ENCODE data around the gene MAGIX. TPM values are rescaled to one million over a fixed set of nuclear protein-coding genes. Genes with fewer than 3 reads are reported as not detected.

The MAGIX gene
- polyA plus RNA-seq, 3 donors: 1.1 to 2.0 (median 1.5) TPM

DNA sequence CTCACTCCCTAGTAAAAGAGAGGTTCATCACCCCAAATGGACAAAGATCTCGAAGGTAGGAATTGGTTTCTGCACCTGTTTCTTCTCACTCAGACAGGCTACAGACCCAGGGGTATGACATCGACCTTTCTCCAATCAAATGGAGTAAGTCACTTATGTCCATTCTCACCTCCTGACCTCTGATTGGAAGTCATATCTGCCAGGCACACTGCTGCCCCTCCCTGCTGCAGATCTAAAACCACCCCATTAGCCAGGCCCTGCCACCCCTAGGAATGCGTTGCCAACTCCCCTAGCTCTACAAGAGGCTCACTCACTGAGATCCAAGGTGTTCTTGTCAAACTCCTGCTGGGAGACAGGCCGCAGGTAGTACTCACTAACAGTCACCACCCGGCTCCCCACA is 45.8 kb upstream of the MAGIX start:
- DNase-seq: no peak
- peaks cover 0 to 3% (median 0%) of the 10 kb centered on the region in 7 donors for H3K9me3 Mint-ChIP-seq
- H3K27ac ChIP-seq (ENCODE audit: low read depth in 1 of 2, low read length in 2 of 2): no peak overlapping the region
- H3K79me2 ChIP-seq (ENCODE audit: insufficient read depth, low read length): no peaks in the 10 kb centered on the region
- H3K9ac ChIP-seq (ENCODE audit: insufficient read depth, low read length, poor library complexity, severe bottlenecking): no peak overlapping the region
- intact Hi-C loops (cut with micrococcal nuclease): no loop called here
- peaks cover 0 to 7% (median 0%) of the 10 kb centered on the region in 3 donors for H3K27me3 Mint-ChIP-seq (ENCODE audit: low read depth in 3 of 3)
- H3K4me1 Mint-ChIP-seq: peaks cover 1% of the 10 kb centered on the region
- H3K4me2 ChIP-seq (replicated peaks; ENCODE audit: extremely low read depth, low read length, poor library complexity, severe bottlenecking): no peak overlapping the region
- 100% methylated on average over 1 of the region's 5 CpGs for WGBS (ENCODE audit: insufficient coverage)
- peaks cover 58 to 73% of the 10 kb centered on the region in 2 donors for H3K36me3 Mint-ChIP-seq
- H4K20me1 ChIP-seq (ENCODE audit: insufficient read depth, low read length): no peaks in the 10 kb centered on the region
- no peaks in the 10 kb centered on the region for H3K4me1 ChIP-seq (ENCODE audit: control insufficient read depth in 1 of 2, insufficient read depth in 2 of 2, low read length in 2 of 2)
- H3K27ac Mint-ChIP-seq: peak overlapping the region in 1 of 7 donors; percentile 68
- no peak overlapping the region for H2AFZ ChIP-seq (ENCODE audit: insufficient read depth, low read depth, low read length, poor library complexity, severe bottlenecking)
- H3K27me3 ChIP-seq (ENCODE audit: control insufficient read depth in 2 of 2, insufficient read depth in 2 of 2, low read length in 2 of 2): no peaks in the 10 kb centered on the region
- H3K9me3 ChIP-seq (replicated peaks in 1 of 2; ENCODE audit: control insufficient read depth in 1 of 2, insufficient read depth in 1 of 2, low read length in 2 of 2): no peaks in the 10 kb centered on the region
- H3K4me3 Mint-ChIP-seq: no peak overlapping the region
- H3K36me3 ChIP-seq (replicated peaks in 1 of 2; ENCODE audit: control insufficient read depth in 1 of 2, insufficient read depth in 2 of 2, low read length in 2 of 2): peaks cover 63 to 78% of the 10 kb centered on the region in 2 donors
- TF ChIP-seq, protein P1, sequence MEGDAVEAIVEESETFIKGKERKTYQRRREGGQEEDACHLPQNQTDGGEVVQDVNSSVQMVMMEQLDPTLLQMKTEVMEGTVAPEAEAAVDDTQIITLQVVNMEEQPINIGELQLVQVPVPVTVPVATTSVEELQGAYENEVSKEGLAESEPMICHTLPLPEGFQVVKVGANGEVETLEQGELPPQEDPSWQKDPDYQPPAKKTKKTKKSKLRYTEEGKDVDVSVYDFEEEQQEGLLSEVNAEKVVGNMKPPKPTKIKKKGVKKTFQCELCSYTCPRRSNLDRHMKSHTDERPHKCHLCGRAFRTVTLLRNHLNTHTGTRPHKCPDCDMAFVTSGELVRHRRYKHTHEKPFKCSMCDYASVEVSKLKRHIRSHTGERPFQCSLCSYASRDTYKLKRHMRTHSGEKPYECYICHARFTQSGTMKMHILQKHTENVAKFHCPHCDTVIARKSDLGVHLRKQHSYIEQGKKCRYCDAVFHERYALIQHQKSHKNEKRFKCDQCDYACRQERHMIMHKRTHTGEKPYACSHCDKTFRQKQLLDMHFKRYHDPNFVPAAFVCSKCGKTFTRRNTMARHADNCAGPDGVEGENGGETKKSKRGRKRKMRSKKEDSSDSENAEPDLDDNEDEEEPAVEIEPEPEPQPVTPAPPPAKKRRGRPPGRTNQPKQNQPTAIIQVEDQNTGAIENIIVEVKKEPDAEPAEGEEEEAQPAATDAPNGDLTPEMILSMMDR (IDR thresholded peaks at IDR 0.05): no peak
- no peak overlapping the region for H3K4me3 ChIP-seq (replicated peaks in 1 of 3; ENCODE audit: low read depth in 2 of 3, low read length in 3 of 3)

DNA sequence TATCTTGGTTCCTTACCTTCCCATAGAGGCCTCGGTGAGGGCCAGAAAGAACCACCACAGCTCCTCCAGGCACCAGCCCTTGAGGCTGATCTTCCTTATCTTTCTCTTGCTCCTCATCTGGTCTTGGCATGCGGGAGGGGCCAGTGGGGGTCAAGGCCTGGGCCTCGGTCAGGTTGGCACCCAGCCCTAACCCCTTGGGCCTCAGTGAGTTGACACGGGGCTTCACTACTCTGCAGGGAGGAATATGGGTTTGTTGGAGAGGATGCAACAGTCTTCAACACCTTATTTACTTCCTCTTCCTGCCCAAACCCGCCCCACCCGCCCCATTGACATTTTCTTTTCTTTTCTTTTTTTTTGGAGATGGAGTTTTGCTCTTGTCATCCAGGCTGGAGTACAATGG is 45.0 kb upstream of the MAGIX start:
- H3K4me3 ChIP-seq (replicated peaks in 1 of 3; ENCODE audit: low read depth in 2 of 3, low read length in 3 of 3): no peak overlapping the region
- no peak overlapping the region for H3K4me2 ChIP-seq (replicated peaks; ENCODE audit: extremely low read depth, low read length, poor library complexity, severe bottlenecking)
- Mint-ChIP-seq H3K9me3 (peaks cover 0 to 5% (median 0%) of the 10 kb centered on the region in 7 donors), H3K4me3 (no peak overlapping the region), H3K27ac (peak overlapping the region in 1 of 7 donors; percentile 70), H3K27me3 (ENCODE audit: low read depth in 3 of 3) (peaks cover 0 to 10% (median 0%) of the 10 kb centered on the region in 3 donors), H3K4me1 (peaks cover 3% of the 10 kb centered on the region), H3K36me3 (peaks cover 56 to 72% of the 10 kb centered on the region in 2 donors)
- DNase-seq: no peak
- peaks cover 57 to 77% of the 10 kb centered on the region in 2 donors for H3K36me3 ChIP-seq (replicated peaks in 1 of 2; ENCODE audit: control insufficient read depth in 1 of 2, insufficient read depth in 2 of 2, low read length in 2 of 2)
- H3K27ac ChIP-seq (ENCODE audit: low read depth in 1 of 2, low read length in 2 of 2): no peak overlapping the region
- peaks cover 2 to 4% of the 10 kb centered on the region in 2 donors for H3K4me1 ChIP-seq (ENCODE audit: control insufficient read depth in 1 of 2, insufficient read depth in 2 of 2, low read length in 2 of 2)
- H4K20me1 ChIP-seq (ENCODE audit: insufficient read depth, low read length): no peaks in the 10 kb centered on the region
- H3K9me3 ChIP-seq (replicated peaks in 1 of 2; ENCODE audit: control insufficient read depth in 1 of 2, insufficient read depth in 1 of 2, low read length in 2 of 2): no peaks in the 10 kb centered on the region
- no peak overlapping the region for H2AFZ ChIP-seq (ENCODE audit: insufficient read depth, low read depth, low read length, poor library complexity, severe bottlenecking)
- peaks cover 4% of the 10 kb centered on the region for H3K79me2 ChIP-seq (ENCODE audit: insufficient read depth, low read length)
- intact Hi-C loops (cut with micrococcal nuclease): no loop called here
- no CpG with 5 or more reads among the region's 6 CpGs for WGBS (ENCODE audit: insufficient coverage)
- no peak overlapping the region for H3K9ac ChIP-seq (ENCODE audit: insufficient read depth, low read length, poor library complexity, severe bottlenecking)
- TF ChIP-seq, protein P1 (IDR thresholded peaks at IDR 0.05): no peak
- no peaks in the 10 kb centered on the region for H3K27me3 ChIP-seq (ENCODE audit: control insufficient read depth in 2 of 2, insufficient read depth in 2 of 2, low read length in 2 of 2)
